HG03575 (cell line): ENCODE data around the gene TMPRSS9.
"Not testable (repeated sequence)": the region's sequence is repeated elsewhere in the genome, so short reads cannot be mapped to it uniquely, and the experiment has no call there.

Source experiments
- ATAC-seq: cut with Tn5 transposase; IDR thresholded peaks from one replicate; pipeline ENCODE4 v1.9.1; 2021; ENCODE audit not compliant: unreplicated experiment, insufficient number of reproducible peaks, low FRiP score; ENCODE audit errors: extremely low read depth

TMPRSS9 gene

GRCh38 chr19:2462635-2463421, 102.8 kb downstream of the TMPRSS9 start:
- ATAC-seq: no peak

GRCh38 chr19:2463694-2464093, 103.6 kb downstream of the TMPRSS9 start:
- ATAC-seq: not testable (repeated sequence)

GRCh38 chr19:2464389-2464788, 104.3 kb downstream of the TMPRSS9 start:
- ATAC-seq: no peak

GRCh38 chr19:2468596-2468995, 108.5 kb downstream of the TMPRSS9 start:
- no peak for ATAC-seq

GRCh38 chr19:2469102-2469914, 109.2 kb downstream of the TMPRSS9 start:
- ATAC-seq: no peak

GRCh38 chr19:2469915-2470200, 109.8 kb downstream of the TMPRSS9 start:
- not testable (repeated sequence) for ATAC-seq

GRCh38 chr19:2474232-2475017, 114.4 kb downstream of the TMPRSS9 start:
- no peak for ATAC-seq

GRCh38 chr19:2475018-2475701, 115.1 kb downstream of the TMPRSS9 start:
- ATAC-seq: no peak
